Nephron (organoid): ENCODE data around the gene L3MBTL2.
A peak's percentile ranks its signal among the peaks of the same experiment; 100 is the strongest.

Experiments used
- H3K27ac Mint-ChIP-seq, 3 experiments: 2 replicates each; pipeline ENCODE4 v1.8.0; 2020; ENCODE audit warnings: mixed read lengths in 3 of 3, mild to moderate bottlenecking in 2 of 3, moderate library complexity in 1 of 3
- H3K27me3 Mint-ChIP-seq: 2 replicates; pipeline ENCODE4 v1.8.0; 2021; ENCODE audit warnings: low read depth, mild to moderate bottlenecking, moderate library complexity, mixed read lengths
- H3K36me3 Mint-ChIP-seq: 2 replicates; pipeline ENCODE4 v1.8.0; 2020; ENCODE audit warnings: low read depth, mixed read lengths
- H3K4me1 Mint-ChIP-seq: 2 replicates; pipeline ENCODE4 v1.8.0; 2020; ENCODE audit warnings: mixed read lengths
- H3K4me3 Mint-ChIP-seq, 3 experiments: 2 replicates each; pipeline ENCODE4 v1.8.0; 2020; ENCODE audit warnings: mild to moderate bottlenecking in 3 of 3, mixed read lengths in 3 of 3, moderate library complexity in 2 of 3
- H3K9me3 Mint-ChIP-seq: 2 replicates; pipeline ENCODE4 v1.8.0; 2020; ENCODE audit warnings: mixed read lengths
- TF ChIP-seq, protein P1 (sequence below), 3 experiments: fragments of 200-600 bp; sonication (generic); IDR thresholded peaks; one replicate each; pipeline ENCODE4 v1.5.0; 2021; ENCODE audit warnings: antibody characterized with exemption in 3 of 3; ENCODE audit not compliant: unreplicated experiment in 3 of 3

Gene L3MBTL2

DNA sequence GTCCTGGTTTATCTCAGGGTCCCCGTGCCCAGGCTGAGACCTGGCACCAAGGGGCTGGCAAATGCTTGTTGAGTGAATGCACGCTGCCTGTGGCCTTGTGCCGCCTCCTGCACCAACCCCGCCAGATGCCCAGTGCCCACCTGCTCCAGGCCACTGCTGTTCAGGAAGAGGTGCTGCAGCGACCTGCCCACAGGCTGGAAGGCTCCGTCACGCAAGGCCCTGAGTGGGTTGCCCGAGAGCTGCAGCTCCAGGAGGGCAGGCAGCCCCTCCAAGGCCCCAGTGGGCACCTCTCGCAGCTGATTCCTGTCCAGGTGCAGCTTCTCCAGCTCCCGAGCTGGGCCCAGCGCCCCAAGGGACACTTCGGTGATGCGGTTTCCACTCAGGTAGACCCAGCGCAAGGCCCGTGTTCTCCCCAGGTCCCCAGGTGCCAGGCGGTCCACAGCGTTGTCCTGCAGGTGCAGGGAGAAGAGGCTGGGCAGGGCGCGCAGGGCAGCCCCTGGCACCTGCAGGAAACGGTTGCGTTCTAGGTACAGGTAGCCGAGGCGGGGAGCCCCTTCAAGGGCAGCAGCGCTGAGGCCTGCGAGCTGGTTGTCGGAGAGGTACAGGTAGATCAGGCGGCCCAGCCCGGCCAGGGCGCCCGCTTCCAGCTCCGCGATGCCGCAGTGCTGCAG lies 32.1 kb downstream of the L3MBTL2 start:
- no peaks in the 10 kb centered on the region for H3K27me3 Mint-ChIP-seq
- TF ChIP-seq, protein P1, sequence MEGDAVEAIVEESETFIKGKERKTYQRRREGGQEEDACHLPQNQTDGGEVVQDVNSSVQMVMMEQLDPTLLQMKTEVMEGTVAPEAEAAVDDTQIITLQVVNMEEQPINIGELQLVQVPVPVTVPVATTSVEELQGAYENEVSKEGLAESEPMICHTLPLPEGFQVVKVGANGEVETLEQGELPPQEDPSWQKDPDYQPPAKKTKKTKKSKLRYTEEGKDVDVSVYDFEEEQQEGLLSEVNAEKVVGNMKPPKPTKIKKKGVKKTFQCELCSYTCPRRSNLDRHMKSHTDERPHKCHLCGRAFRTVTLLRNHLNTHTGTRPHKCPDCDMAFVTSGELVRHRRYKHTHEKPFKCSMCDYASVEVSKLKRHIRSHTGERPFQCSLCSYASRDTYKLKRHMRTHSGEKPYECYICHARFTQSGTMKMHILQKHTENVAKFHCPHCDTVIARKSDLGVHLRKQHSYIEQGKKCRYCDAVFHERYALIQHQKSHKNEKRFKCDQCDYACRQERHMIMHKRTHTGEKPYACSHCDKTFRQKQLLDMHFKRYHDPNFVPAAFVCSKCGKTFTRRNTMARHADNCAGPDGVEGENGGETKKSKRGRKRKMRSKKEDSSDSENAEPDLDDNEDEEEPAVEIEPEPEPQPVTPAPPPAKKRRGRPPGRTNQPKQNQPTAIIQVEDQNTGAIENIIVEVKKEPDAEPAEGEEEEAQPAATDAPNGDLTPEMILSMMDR (IDR thresholded peaks at IDR 0.05; ENCODE audit: unreplicated experiment in 3 of 3), result peak in 2 of 3 experiments; percentile 51 to 58
- H3K9me3 Mint-ChIP-seq, result no peaks in the 10 kb centered on the region
- H3K27ac Mint-ChIP-seq, result no peak overlapping the region
- no peaks in the 10 kb centered on the region for H3K4me1 Mint-ChIP-seq
- H3K36me3 Mint-ChIP-seq, result no peaks in the 10 kb centered on the region
- peak overlapping the region; percentile 51 to 73 (median 57) for H3K4me3 Mint-ChIP-seq

DNA sequence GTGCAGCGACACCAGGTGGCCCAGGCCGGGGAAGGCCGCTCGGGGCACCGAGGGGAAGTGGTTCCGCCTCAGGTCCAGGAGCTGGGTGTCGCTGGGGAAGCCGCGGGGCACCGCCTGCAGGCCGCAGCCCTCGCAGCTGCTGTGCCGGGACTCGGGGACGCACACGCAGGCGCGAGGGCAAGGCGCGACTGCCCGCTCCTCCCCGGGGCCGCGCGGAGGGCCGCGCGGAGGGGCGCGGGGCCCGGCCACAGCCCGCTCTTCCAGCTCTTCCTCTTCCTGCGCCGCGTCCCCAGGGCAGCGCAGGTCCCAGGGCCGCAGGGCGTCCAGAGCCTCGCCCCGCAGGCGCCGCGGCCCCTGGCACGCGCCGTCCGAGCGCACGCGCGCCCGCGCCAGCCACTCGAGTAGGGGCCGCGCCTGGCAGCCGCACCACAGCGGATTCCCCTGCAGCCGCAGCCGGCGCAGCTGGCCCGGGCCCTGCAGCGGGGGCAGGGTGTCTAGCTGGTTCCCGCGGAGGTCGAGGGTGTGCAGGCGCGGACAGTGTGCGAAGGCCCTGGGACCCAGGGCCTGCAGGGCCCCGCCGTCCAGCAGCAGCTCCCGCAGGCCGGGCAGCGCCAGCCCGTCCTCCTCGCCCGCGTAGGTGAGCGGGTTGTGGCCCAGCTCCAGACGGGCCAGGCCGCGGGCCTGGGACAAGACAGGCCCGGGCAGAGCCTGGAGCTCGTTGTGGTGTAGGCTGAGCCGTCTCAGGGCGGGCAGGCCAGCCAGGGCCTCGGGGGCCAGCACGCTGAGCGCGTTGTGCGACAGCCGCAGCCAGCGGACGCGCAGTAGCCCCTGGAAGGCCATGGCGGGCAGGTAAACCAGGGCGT lies 32.8 kb downstream of the L3MBTL2 start:
- Mint-ChIP-seq H3K36me3 (no peaks in the 10 kb centered on the region), H3K27ac (no peak overlapping the region), H3K9me3 (no peaks in the 10 kb centered on the region), H3K27me3 (no peaks in the 10 kb centered on the region), H3K4me3 (no peak overlapping the region), H3K4me1 (no peaks in the 10 kb centered on the region)
- TF ChIP-seq, protein P1 (IDR thresholded peaks at IDR 0.05; ENCODE audit: unreplicated experiment in 3 of 3), result peak in 1 of 3 experiments; percentile 49

DNA sequence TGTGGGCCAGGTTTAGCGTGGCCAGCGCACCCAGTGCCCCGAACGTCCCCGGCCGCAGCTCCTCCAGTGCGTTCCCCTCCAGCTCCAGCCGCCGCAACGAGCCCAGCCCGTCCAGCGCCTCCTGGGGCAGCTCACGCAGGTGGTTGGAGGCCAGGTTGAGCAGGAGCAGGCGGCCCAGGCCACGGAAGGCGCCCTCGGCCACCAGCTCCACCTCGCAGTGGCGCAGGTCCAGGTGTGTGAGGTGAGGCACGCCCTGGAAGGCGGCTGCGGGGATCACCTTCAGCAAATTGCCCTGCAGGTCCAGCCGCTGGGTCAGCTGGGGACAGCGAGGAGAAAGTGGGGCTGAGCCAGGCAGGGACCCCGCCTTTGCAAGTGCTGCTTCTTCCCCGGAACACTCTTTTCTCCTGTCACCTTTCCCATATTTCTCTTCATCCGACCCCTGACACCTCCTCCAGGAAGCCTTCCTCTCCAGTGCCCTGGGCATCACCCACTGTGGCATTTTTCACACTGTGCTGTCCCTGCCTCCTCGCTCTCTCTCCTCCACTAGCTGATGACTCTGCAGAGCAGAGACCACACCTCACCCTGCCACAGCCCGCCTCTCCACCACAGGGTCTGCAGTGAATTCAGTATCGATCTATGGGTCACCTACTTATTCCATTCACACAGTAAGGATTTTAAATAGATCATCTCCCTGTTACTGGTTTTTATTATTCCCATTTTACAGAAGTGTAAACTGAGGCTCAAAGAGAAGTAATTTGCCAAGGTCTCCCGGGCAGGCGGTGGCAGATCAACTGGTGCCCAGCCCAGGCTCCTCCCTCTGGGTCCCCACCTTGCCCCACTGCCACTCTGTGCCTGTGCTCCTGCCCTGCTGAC lies 33.7 kb downstream of the L3MBTL2 start:
- peak overlapping the region; percentile 63 to 77 (median 76) for H3K4me3 Mint-ChIP-seq

DNA sequence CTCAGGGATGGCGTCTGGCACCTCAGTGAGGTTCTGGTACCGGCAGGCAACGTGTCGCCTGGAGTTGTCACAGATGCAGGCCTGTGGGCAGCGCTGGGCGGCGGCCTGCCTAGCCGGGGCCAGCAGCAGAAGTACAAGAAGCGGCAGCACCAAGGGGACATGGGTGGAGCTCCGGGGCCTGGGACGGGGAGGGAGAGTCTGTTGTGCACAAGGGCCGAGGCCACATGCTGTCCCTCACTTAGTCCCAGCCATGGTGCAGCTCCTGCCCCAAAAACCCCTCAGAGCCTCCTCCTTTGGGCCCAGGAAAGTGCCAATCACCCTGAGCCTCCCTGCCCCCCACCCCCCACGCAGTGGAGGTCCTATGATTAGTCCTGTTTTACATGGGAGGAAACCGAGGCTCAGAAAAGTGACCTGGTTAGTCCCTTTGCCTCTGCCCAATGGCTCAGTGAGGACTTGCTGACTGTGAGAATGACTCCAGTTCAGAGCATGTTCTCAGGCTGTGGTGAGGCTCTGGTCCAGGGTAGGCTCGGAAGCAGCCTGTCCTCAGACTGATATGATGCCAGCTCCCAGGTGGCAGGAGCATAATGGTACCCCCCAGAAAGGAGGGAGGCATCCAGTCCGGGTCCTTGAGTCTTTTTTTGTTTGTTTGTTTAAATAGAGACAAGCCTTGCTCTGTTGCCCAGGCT lies 34.5 kb downstream of the L3MBTL2 start:
- Mint-ChIP-seq H3K4me1 (no peaks in the 10 kb centered on the region), H3K9me3 (no peaks in the 10 kb centered on the region), H3K27me3 (no peaks in the 10 kb centered on the region), H3K4me3 (peak overlapping the region in 1 of 3 experiments; percentile 77), H3K36me3 (no peaks in the 10 kb centered on the region), H3K27ac (no peak overlapping the region)
- TF ChIP-seq, protein P1 (IDR thresholded peaks at IDR 0.05; ENCODE audit: unreplicated experiment in 3 of 3), result no peak

More for the DNA sequence above, 33.7 kb downstream of the L3MBTL2 start:
- Mint-ChIP-seq H3K4me1 (no peaks in the 10 kb centered on the region), H3K36me3 (no peaks in the 10 kb centered on the region), H3K27me3 (no peaks in the 10 kb centered on the region), H3K27ac (no peak overlapping the region), H3K9me3 (no peaks in the 10 kb centered on the region)
- TF ChIP-seq, protein P1 (IDR thresholded peaks at IDR 0.05; ENCODE audit: unreplicated experiment in 3 of 3), result no peak

DNA sequence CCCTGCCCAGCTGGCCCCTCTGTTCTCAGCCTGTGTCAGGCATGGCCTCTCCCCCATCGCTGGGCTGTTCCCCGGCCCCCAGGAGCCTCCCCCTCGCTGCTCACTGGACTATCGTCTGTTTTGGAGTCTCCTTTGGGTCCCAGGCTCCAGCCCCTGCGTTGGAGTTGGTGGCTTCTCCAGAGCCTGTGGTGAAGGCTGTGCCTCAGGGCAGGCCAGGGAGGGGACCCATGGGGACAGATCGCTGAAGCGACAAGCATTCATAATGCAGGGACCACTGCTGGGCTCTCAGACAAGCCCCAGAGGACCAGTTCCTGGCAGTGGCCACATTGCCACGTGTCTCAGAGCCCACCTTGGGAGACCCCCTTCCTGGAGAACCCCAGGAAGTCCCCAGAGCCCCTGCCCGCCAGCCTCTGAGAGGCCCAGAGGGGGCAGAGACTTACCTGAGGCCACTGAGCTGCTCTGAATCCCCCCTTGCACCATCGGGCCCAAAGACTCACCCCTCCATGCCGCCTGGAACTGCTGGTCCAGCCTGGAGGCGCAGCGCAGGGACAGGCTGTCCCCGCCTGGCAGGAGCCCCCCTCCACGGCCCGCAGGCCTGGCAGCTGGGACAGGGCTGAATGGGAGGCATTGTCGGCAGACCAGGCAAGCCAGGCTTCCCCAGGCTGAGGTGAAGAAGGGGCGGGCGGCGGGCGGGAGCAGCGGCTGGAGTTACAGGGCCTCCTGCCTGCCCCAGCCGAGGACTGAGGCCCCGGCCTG lies 35.4 kb downstream of the L3MBTL2 start, which contains the start of gene CHADL:
Gene CHADL (minus strand): TSS at position 555 of the 756 bp plus-strand sequence. CDS start 50 bp downstream, at position 505.
- H3K27me3 Mint-ChIP-seq, result no peaks in the 10 kb centered on the region
- TF ChIP-seq, protein P1 (IDR thresholded peaks at IDR 0.05; ENCODE audit: unreplicated experiment in 3 of 3), result no peak
- no peaks in the 10 kb centered on the region for H3K4me1 Mint-ChIP-seq
- peaks cover 4% of the 10 kb centered on the region for H3K36me3 Mint-ChIP-seq
- H3K27ac Mint-ChIP-seq, result peak within 1 kb of the TSS in 1 of 3 experiments; percentile 65
- H3K4me3 Mint-ChIP-seq, result peak within 1 kb of the TSS; percentile 10 to 66 (median 21)
- no peaks in the 10 kb centered on the region for H3K9me3 Mint-ChIP-seq
